ENCODE measurements around the gene EVC2. TPM values are rescaled to one million over a fixed set of nuclear protein-coding genes. Genes with fewer than 3 reads are reported as not detected.

Gene EVC2
- total and polyA plus RNA-seq, 2 donors (not counting 1 experiment from before 2014, with no cell fraction given), result 1.1 TPM; not detected in 1

DNA sequence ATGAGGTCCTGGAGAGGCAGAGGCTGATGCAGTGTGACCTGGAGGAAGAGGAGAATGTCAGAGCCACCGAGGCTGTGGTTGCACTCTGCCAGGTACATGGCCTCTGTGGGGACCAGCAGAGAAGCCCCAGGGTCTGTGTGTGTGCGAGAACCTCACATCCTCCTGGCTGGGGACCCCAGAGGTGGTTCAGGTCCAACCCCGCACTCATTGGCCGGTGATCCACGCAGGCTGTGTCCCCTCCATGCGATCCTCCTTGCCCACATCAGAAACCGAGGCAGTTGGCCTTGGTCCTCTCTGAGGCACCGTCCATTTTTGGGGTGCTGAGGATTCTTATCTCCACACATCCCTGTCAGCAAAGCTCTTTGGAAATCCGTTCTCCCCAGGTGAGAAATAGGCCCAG is 47.9 kb upstream of the EVC2 start:
- H3K27ac ChIP-seq (ENCODE audit: low read length in 2 of 2), result no peak overlapping the region
- CTCF ChIA-PET, result no interaction called here
- ATAC-seq (ENCODE audit: low read depth) (no peak), DNase-seq (no peak)
- no peak overlapping the region for H2AFZ ChIP-seq (ENCODE audit: insufficient read depth, low read depth, low read length, poor library complexity, severe bottlenecking)
- H3K9ac ChIP-seq (ENCODE audit: low read length), result no peak overlapping the region
- H3K4me1 ChIP-seq (ENCODE audit: control insufficient read depth in 2 of 2, insufficient read depth in 2 of 2, low read length in 2 of 2), result no peaks in the 10 kb centered on the region
- Mint-ChIP-seq H3K4me3 (no peak overlapping the region), H3K27ac (no peak overlapping the region), H3K9me3 (ENCODE audit: insufficient read depth) (no peaks in the 10 kb centered on the region), H3K4me1 (no peaks in the 10 kb centered on the region), H3K27me3 (no peaks in the 10 kb centered on the region)
- no peaks in the 10 kb centered on the region for H4K20me1 ChIP-seq (ENCODE audit: control insufficient read depth, insufficient read depth, low read length, poor library complexity, severe bottlenecking)
- no peak overlapping the region for H3K4me3 ChIP-seq (ENCODE audit: control extremely low read depth in 1 of 5, extremely low read depth in 1 of 5, insufficient read depth in 1 of 5, low read depth in 2 of 5, low read length in 4 of 5)
- intact Hi-C loops (cut with micrococcal nuclease), result no loop called here
- TF ChIP-seq EZH2 (IDR thresholded peaks at IDR 0.05; ENCODE audit: borderline replicate concordance, insufficient read depth, low read depth, low read length, poor library complexity, severe bottlenecking), result no peak
- TF ChIP-seq, protein P1, sequence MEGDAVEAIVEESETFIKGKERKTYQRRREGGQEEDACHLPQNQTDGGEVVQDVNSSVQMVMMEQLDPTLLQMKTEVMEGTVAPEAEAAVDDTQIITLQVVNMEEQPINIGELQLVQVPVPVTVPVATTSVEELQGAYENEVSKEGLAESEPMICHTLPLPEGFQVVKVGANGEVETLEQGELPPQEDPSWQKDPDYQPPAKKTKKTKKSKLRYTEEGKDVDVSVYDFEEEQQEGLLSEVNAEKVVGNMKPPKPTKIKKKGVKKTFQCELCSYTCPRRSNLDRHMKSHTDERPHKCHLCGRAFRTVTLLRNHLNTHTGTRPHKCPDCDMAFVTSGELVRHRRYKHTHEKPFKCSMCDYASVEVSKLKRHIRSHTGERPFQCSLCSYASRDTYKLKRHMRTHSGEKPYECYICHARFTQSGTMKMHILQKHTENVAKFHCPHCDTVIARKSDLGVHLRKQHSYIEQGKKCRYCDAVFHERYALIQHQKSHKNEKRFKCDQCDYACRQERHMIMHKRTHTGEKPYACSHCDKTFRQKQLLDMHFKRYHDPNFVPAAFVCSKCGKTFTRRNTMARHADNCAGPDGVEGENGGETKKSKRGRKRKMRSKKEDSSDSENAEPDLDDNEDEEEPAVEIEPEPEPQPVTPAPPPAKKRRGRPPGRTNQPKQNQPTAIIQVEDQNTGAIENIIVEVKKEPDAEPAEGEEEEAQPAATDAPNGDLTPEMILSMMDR (IDR thresholded peaks at IDR 0.05), result no peak
- H3K36me3 ChIP-seq (replicated peaks in 1 of 2; ENCODE audit: control extremely low read depth in 1 of 2, control insufficient read depth in 1 of 2, extremely low read depth in 1 of 2, insufficient read depth in 2 of 2, low read length in 1 of 2), result no peaks in the 10 kb centered on the region
- no peak overlapping the region for H3K4me2 ChIP-seq (replicated peaks; ENCODE audit: low read depth, low read length, poor library complexity, severe bottlenecking)
- WGBS (ENCODE audit: insufficient coverage), result 88% methylated on average over 6 of the region's 9 CpGs
- POLR2A ChIA-PET, result no interaction called here
- no peaks in the 10 kb centered on the region for H3K27me3 ChIP-seq (replicated peaks in 1 of 4; ENCODE audit: control extremely low read depth in 1 of 4, control insufficient read depth in 3 of 4, insufficient read depth in 4 of 4, low read length in 3 of 4)
- no peaks in the 10 kb centered on the region for H3K79me2 ChIP-seq (ENCODE audit: control insufficient read depth, insufficient read depth, low read length)
- H3K9me3 ChIP-seq (ENCODE audit: control extremely low read depth in 1 of 3, control insufficient read depth in 2 of 3, insufficient read depth in 1 of 3, low read length in 2 of 3), result peaks cover 0 to 27% (median 0%) of the 10 kb centered on the region in 3 donors

DNA sequence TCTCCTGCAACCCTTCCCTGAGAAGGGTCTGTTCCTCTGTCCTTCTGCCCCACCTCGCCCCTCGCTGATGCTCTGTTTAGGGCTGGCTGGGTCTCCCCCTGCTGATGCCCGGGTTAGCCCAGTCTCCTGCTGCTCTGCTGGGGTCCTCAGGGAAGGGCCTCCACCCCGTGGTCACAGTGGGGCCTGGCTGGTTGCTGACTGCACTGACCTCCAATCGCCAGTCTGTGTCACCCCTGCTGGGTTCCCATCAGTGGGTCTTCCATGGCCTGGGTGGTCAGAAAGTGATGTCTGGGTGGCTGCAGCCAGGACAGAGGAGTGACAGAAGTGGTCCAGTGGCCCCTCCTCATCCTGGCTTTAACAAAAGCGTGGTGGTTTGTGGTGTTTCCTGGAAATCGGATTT is 47.3 kb upstream of the EVC2 start:
- H3K27ac ChIP-seq (ENCODE audit: low read length in 2 of 2), result no peak overlapping the region
- ChIA-PET POLR2A (no interaction called here), CTCF (no interaction called here)
- DNase-seq (no peak), ATAC-seq (ENCODE audit: low read depth) (no peak)
- no peaks in the 10 kb centered on the region for H3K4me1 ChIP-seq (ENCODE audit: control insufficient read depth in 2 of 2, insufficient read depth in 2 of 2, low read length in 2 of 2)
- H3K27ac Mint-ChIP-seq, result no peak overlapping the region
- no peaks in the 10 kb centered on the region for H3K36me3 ChIP-seq (replicated peaks in 1 of 2; ENCODE audit: control extremely low read depth in 1 of 2, control insufficient read depth in 1 of 2, extremely low read depth in 1 of 2, insufficient read depth in 2 of 2, low read length in 1 of 2)
- no peak overlapping the region for H3K4me2 ChIP-seq (replicated peaks; ENCODE audit: low read depth, low read length, poor library complexity, severe bottlenecking)
- intact Hi-C loops (cut with micrococcal nuclease), result no loop called here
- TF ChIP-seq EZH2 (IDR thresholded peaks at IDR 0.05; ENCODE audit: borderline replicate concordance, insufficient read depth, low read depth, low read length, poor library complexity, severe bottlenecking), result no peak
- TF ChIP-seq, protein P1 (IDR thresholded peaks at IDR 0.05), result no peak
- H3K9ac ChIP-seq (ENCODE audit: low read length), result no peak overlapping the region
- WGBS (ENCODE audit: insufficient coverage), result 83% methylated on average over 7 of the region's 7 CpGs
- no peaks in the 10 kb centered on the region for H3K27me3 Mint-ChIP-seq
- no peak overlapping the region for H2AFZ ChIP-seq (ENCODE audit: insufficient read depth, low read depth, low read length, poor library complexity, severe bottlenecking)
- peaks cover 0 to 24% (median 0%) of the 10 kb centered on the region in 3 donors for H3K9me3 ChIP-seq (ENCODE audit: control extremely low read depth in 1 of 3, control insufficient read depth in 2 of 3, insufficient read depth in 1 of 3, low read length in 2 of 3)
- no peaks in the 10 kb centered on the region for H3K27me3 ChIP-seq (replicated peaks in 1 of 4; ENCODE audit: control extremely low read depth in 1 of 4, control insufficient read depth in 3 of 4, insufficient read depth in 4 of 4, low read length in 3 of 4)
- no peaks in the 10 kb centered on the region for H4K20me1 ChIP-seq (ENCODE audit: control insufficient read depth, insufficient read depth, low read length, poor library complexity, severe bottlenecking)
- no peaks in the 10 kb centered on the region for H3K4me1 Mint-ChIP-seq
- H3K9me3 Mint-ChIP-seq (ENCODE audit: insufficient read depth), result no peaks in the 10 kb centered on the region
- no peaks in the 10 kb centered on the region for H3K79me2 ChIP-seq (ENCODE audit: control insufficient read depth, insufficient read depth, low read length)
- H3K4me3 Mint-ChIP-seq, result no peak overlapping the region
- H3K4me3 ChIP-seq (ENCODE audit: control extremely low read depth in 1 of 5, extremely low read depth in 1 of 5, insufficient read depth in 1 of 5, low read depth in 2 of 5, low read length in 4 of 5), result no peak overlapping the region
